B cell (primary cell): ENCODE results near the gene B3GLCT. TPM values are rescaled to one million over a fixed set of nuclear protein-coding genes. Genes with fewer than 3 reads are reported as not detected.

Source experiments
- ATAC-seq: fragments of 200-7000 bp; cut with Tn5 transposase; one replicate; pipeline ENCODE4 v1.10.0; 2021; ENCODE audit warnings: low read depth, mild to moderate bottlenecking, moderate number of reproducible peaks, moderate library complexity
- CTCF ChIA-PET: fragments of 350-600 bp; sonication (Branson Sonifier 250); formaldehyde crosslinking; loops from one replicate; lab custom pipeline; 2021; ENCODE audit warnings: antibody characterized with exemption, inconsistent platforms; lab: Charles Lee
- POLR2A ChIA-PET: fragments of 350-600 bp; sonication (Branson Sonifier 250); formaldehyde crosslinking; loops from one replicate; lab custom pipeline; 2021; ENCODE audit warnings: antibody characterized with exemption; lab: Charles Lee
- DNase-seq: peaks from one replicate; pipeline ENCODE4 v3.0.0; 2013
- H2AFZ ChIP-seq: 2 replicates; pipeline ENCODE4 v1.6.1; 2012; ENCODE audit warnings: mild to moderate bottlenecking, low read depth, low read length; ENCODE audit not compliant: insufficient read depth, poor library complexity, severe bottlenecking
- H3K27ac ChIP-seq, 2 donors: 1 replicate in 1 of 2; 2 replicates in 1 of 2; pipeline ENCODE4 v1.5.1; 2012 to 2013; ENCODE audit warnings: low read length in 2 of 2, mild to moderate bottlenecking in 2 of 2, moderate library complexity in 1 of 2
- H3K27me3 ChIP-seq, 4 experiments: fragments of 200-600 bp in 1 of 4; sonication (generic) in 1 of 4; replicated peaks in 1 of 4; 1 replicate in 2 of 4; 2 replicates in 2 of 4; pipeline versions ENCODE4 v1.6.1 to v1.7.0; 2013 to 2016; ENCODE audit warnings: low read length in 3 of 4, mild to moderate bottlenecking in 2 of 4, mixed read lengths in 1 of 4, moderate library complexity in 1 of 4; ENCODE audit not compliant: insufficient read depth in 4 of 4, control insufficient read depth in 3 of 4; ENCODE audit errors: control extremely low read depth in 1 of 4
- H3K36me3 ChIP-seq, 2 experiments: replicated peaks in 1 of 2; 1 replicate in 1 of 2; 2 replicates in 1 of 2; pipeline versions ENCODE4 v1.6.1 to v1.7.1; 2013; ENCODE audit warnings: low read length in 1 of 2; ENCODE audit not compliant: insufficient read depth in 2 of 2, control insufficient read depth in 1 of 2; ENCODE audit errors: control extremely low read depth in 1 of 2, extremely low read depth in 1 of 2
- H3K4me1 ChIP-seq, 2 donors: fragments of 200-600 bp in 1 of 2; sonication (generic) in 1 of 2; 1 replicate in 1 of 2; 2 replicates in 1 of 2; pipeline versions ENCODE4 v1.5.1 to v1.6.1; 2013 to 2017; ENCODE audit warnings: low read length in 2 of 2; ENCODE audit not compliant: control insufficient read depth in 2 of 2, insufficient read depth in 2 of 2
- H3K4me2 ChIP-seq: replicated peaks from 2 replicates; pipeline ENCODE3; 2012; ENCODE audit warnings: mild to moderate bottlenecking, low read depth, low read length; ENCODE audit not compliant: poor library complexity, severe bottlenecking
- H3K4me3 ChIP-seq, 5 experiments: fragments of 200-600 bp in 1 of 5; sonication (generic) in 1 of 5; 1 replicate in 3 of 5; 2 replicates in 2 of 5; pipeline versions ENCODE4 v1.5.1 to v1.7.0; 2011 to 2016; ENCODE audit warnings: low read length in 4 of 5, mild to moderate bottlenecking in 4 of 5, low read depth in 2 of 5, control low read depth in 1 of 5, moderate library complexity in 1 of 5; ENCODE audit not compliant: insufficient read depth in 1 of 5; ENCODE audit errors: control extremely low read depth in 1 of 5, extremely low read depth in 1 of 5
- H3K79me2 ChIP-seq: fragments of 200-600 bp; sonication (generic); one replicate; pipeline ENCODE4 v1.6.0; 2016; ENCODE audit warnings: low read length; ENCODE audit not compliant: control insufficient read depth, insufficient read depth
- H3K9ac ChIP-seq: fragments of 200-600 bp; sonication (generic); 2 replicates; pipeline ENCODE4 v1.6.1; 2017; ENCODE audit warnings: mild to moderate bottlenecking, low read length, moderate library complexity
- H3K9me3 ChIP-seq, 3 donors: one replicate each; pipeline versions ENCODE4 v1.6.1 to v1.7.1; 2013; ENCODE audit warnings: low read length in 2 of 3; ENCODE audit not compliant: control insufficient read depth in 2 of 3, insufficient read depth in 1 of 3; ENCODE audit errors: control extremely low read depth in 1 of 3
- H4K20me1 ChIP-seq: 2 replicates; pipeline ENCODE4 v1.6.0; 2012; ENCODE audit warnings: mild to moderate bottlenecking, low read length; ENCODE audit not compliant: insufficient read depth, control insufficient read depth, poor library complexity, severe bottlenecking
- H3K27ac Mint-ChIP-seq: one replicate; pipeline ENCODE4 v1.8.0; 2021; ENCODE audit warnings: mixed read lengths
- H3K27me3 Mint-ChIP-seq: one replicate; pipeline ENCODE4 v1.8.0; 2021; ENCODE audit warnings: mixed read lengths
- H3K4me1 Mint-ChIP-seq: one replicate; pipeline ENCODE4 v1.8.0; 2021; ENCODE audit warnings: mixed read lengths
- H3K4me3 Mint-ChIP-seq: one replicate; pipeline ENCODE4 v1.8.0; 2021; ENCODE audit warnings: mixed read lengths
- H3K9me3 Mint-ChIP-seq: one replicate; pipeline ENCODE4 v1.8.0; 2022; ENCODE audit warnings: mixed read lengths; ENCODE audit not compliant: insufficient read depth
- CTCF ChIP-seq: fragments of 200-600 bp; IDR thresholded peaks from one replicate; pipeline ENCODE4 v1.8.0; 2022; ENCODE audit warnings: antibody characterized with exemption, mild to moderate bottlenecking
- EZH2 ChIP-seq: IDR thresholded peaks from 2 replicates; pipeline ENCODE4 v1.6.1; 2012; ENCODE audit warnings: borderline replicate concordance, low read depth, mild to moderate bottlenecking, moderate library complexity, low read length; ENCODE audit not compliant: insufficient read depth, poor library complexity, severe bottlenecking
- WGBS: methylation state at CpG from one replicate; pipeline ENCODE4 v1.1.5; 2013; ENCODE audit warnings: missing lambda C conversion rate; ENCODE audit not compliant: insufficient coverage; 5-methylcytosine and 5-hydroxymethylcytosine counted together
- intact Hi-C: fragments of 100-400 bp; cut with micrococcal nuclease; formaldehyde crosslinking; loops from one replicate; pipeline ENCODE4 v1.10.0; 2022
- polyA plus RNA-seq: library from polyadenylated mRNA; depleted of rRNA; stranded (reverse); fragments of >200 nt; gene quantifications from 2 replicates; pipeline ENCODE4 v1.2.3, GENCODE V29; 2012
- total RNA-seq, 2 donors: library from RNA; stranded (reverse); fragments of 120-200 nt in 1 of 2; gene quantifications; 1 replicate in 1 of 2; 2 replicates in 1 of 2; pipeline versions ENCODE4 v1.2.3 to v1.2.4, GENCODE V29; 2013 to 2022

Gene B3GLCT
- total and polyA plus RNA-seq, 2 donors (not counting 1 experiment from before 2014, with no cell fraction given), result 1.4 to 6.2 TPM

DNA sequence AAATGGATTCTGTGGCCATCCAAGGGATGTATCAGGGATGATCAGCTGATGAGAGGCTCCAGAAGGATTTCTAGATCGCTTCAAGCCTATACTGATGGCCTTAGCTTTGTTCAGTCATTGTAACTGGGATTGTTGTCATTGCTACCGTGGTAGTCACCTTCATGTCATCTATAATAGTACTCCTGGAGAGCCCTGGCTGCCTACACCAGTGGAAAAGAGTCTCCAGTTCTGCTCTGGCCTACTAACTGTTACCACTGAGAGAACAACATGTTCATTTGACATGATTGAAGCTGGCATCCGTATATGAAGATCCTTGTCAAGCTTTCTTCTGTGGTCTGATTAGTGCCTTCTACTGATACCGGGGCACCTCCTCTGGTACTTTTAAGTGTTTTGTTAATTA, 131.3 kb downstream of the B3GLCT start:
- 90% methylated on average over 2 of the region's 4 CpGs for WGBS
- TF ChIP-seq CTCF (no peak), EZH2 (no peak)
- no peaks in the 10 kb centered on the region for H3K36me3 ChIP-seq
- ChIA-PET POLR2A (no interaction called here), CTCF (no interaction called here)
- H3K27me3 ChIP-seq, result no peaks in the 10 kb centered on the region
- H3K9ac ChIP-seq, result no peak overlapping the region
- Mint-ChIP-seq H3K9me3 (no peaks in the 10 kb centered on the region), H3K4me1 (no peaks in the 10 kb centered on the region), H3K27me3 (no peaks in the 10 kb centered on the region), H3K4me3 (no peak overlapping the region), H3K27ac (no peak overlapping the region)
- H3K9me3 ChIP-seq, result peaks cover 0 to 2% (median 0%) of the 10 kb centered on the region in 3 donors
- DNase-seq (no peak), ATAC-seq (no peak)
- H3K79me2 ChIP-seq, result no peaks in the 10 kb centered on the region
- H3K4me1 ChIP-seq, result no peaks in the 10 kb centered on the region
- H4K20me1 ChIP-seq, result no peaks in the 10 kb centered on the region
- H3K4me3 ChIP-seq, result no peak overlapping the region
- no peak overlapping the region for H3K4me2 ChIP-seq
- intact Hi-C loops, result no loop called here
- no peak overlapping the region for H2AFZ ChIP-seq
- H3K27ac ChIP-seq, result no peak overlapping the region

DNA sequence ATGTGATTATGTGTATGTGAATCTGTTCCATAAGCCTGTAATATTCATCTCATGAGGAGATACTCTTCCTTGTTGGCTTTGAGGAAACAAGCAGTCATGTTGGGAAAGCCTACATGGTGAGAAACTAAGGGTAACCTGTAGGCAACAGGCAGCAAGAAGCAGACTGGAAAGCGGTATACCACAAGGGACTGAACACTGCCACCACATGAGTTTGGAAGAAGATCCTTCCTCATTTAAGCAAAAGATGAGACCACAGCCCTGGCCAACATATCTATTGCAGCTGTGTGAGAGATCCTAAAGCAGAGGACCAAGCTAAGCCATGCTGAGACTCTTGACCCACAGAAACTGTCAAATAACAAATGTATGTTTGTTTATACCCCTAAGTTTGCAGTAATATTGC, 134.8 kb downstream of the B3GLCT start:
- POLR2A ChIA-PET, result no interaction called here
- Histone ChIP-seq H3K9ac (no peak overlapping the region), H3K27ac (no peak overlapping the region), H3K36me3 (no peaks in the 10 kb centered on the region), H3K9me3 (peaks cover 0 to 6% (median 0%) of the 10 kb centered on the region in 3 donors), H3K79me2 (no peaks in the 10 kb centered on the region), H3K27me3 (no peaks in the 10 kb centered on the region), H2AFZ (no peak overlapping the region), H4K20me1 (no peaks in the 10 kb centered on the region), H3K4me1 (no peaks in the 10 kb centered on the region), H3K4me3 (no peak overlapping the region), H3K4me2 (no peak overlapping the region)
- Mint-ChIP-seq H3K27me3 (no peaks in the 10 kb centered on the region), H3K4me1 (no peaks in the 10 kb centered on the region), H3K27ac (no peak overlapping the region), H3K9me3 (peaks cover 3% of the 10 kb centered on the region), H3K4me3 (no peak overlapping the region)
- WGBS, result no CpG with 5 or more reads among the region's 1 CpG
- CTCF ChIA-PET, result no interaction called here
- intact Hi-C loops, result no loop called here
- ATAC-seq (no peak), DNase-seq (no peak)
- TF ChIP-seq CTCF (no peak), EZH2 (no peak)
